LHCN-M2 (cell line): ENCODE results near the gene FAM193A. TPM values are rescaled to one million over a fixed set of nuclear protein-coding genes. Genes with fewer than 3 reads are reported as not detected.
A peak's percentile ranks its signal among the peaks of the same experiment; 100 is the strongest.
"Not testable (repeated sequence)": the region's sequence is repeated elsewhere in the genome, so short reads cannot be mapped to it uniquely, and the experiment has no call there.

Source experiments
- DNase-seq: peaks from one replicate; pipeline ENCODE4 v3.0.0-alpha.2; 2012; ENCODE audit warnings: low read depth
- total RNA-seq: library from RNA; depleted of rRNA; stranded (reverse); fragments of >200 nt; gene quantifications from 2 replicates; pipeline ENCODE4 v1.2.3, GENCODE V29; 2014

FAM193A gene
- total RNA-seq, 1 experiment from 2014 or later: 14.9 TPM

DNA sequence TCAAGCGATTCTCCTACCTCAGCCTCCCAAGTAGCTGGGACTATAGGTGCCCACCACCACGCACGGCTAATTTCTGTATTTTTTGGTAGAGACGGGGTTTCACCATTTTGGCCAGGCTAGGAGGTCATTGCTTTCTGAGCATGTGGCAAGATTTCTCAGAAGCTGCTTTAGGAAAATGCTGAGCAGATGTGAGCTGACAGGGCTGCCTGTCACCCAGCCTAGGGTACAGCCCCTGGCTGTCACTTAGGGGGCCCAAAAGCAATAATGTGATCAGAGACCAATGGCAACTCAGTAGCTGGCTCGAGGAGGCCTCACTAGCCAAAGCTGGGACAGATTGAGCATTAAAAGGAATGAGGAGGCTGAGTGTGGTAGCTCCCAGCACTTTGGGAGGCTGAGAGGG is 154.9 kb downstream of the FAM193A start:
- DNase-seq: no peak

DNA sequence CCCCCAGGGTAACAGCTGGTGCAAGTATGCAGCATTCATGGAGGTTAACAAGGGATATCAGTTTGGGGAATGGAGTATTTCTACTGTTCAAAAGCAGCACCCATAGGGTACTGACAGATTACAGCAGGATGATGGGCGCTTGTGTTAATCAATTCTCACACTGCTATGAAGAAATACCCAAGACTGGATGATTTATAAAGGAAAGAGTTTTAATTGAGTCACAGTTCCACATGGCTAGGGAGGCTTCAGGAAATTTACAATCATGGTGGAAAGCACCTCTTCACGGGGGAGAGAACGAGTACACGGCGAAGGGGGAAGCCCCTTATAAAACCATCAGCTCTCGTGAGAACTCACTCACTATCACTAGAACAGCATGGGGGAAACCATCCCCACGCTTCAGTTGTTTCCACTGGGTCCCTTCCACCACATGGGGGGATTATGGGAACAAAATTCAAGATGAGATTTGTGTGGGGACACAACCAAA is 155.5 kb downstream of the FAM193A start:
- DNase-seq: no peak

DNA sequence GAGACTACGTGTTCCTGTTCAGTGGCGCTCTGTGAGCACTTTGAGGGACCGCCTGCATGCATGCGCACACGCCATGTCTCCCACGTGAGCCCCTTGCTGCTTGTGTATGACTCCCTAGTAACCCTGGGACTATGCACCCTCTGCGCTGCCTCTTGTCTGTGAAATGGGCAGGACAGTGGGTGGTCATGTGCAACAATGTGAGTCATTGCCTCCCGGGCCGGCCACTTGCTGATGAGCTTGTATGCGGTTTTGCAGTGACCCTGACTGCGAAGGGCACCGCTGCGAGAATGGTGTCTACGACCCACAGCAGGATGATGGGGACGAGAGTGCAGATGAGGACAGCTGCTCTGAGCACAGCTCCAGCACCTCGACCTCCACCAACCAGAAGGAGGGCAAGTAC is 158.2 kb downstream of the FAM193A start:
- no peak for DNase-seq

DNA sequence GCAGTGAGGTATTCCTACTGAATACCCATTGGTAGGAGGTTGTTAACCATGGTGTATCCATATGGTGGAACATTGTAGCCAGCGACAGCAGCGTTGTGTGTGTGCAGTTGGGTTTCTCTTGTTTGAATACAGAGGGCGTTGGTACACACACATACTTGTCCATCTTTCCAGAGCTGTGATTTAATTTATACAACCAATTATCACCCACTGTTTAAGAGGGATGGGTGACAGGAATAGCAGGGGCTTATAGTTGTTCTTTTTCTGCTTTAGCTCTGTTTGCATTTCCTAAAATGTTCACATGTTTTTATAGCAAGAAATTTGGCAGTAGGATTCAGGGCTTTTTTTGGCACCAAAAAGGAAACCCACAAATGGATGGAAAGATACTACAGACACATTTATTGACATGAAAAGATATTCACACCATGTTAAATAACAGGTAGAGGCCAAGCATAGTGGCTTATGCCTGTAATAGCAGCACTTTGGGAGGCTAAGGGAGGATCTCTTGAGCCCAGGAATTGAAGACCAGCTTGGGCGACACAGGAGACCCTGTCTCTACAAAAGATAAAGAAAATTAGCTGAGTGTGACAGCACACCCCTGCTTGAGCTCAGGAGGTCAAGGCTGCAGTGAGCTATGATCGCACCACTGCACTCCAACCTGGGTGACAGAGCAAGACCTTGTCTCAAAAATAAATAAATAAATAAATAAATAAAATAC is 159.1 kb downstream of the FAM193A start:
- DNase-seq: no peak

DNA sequence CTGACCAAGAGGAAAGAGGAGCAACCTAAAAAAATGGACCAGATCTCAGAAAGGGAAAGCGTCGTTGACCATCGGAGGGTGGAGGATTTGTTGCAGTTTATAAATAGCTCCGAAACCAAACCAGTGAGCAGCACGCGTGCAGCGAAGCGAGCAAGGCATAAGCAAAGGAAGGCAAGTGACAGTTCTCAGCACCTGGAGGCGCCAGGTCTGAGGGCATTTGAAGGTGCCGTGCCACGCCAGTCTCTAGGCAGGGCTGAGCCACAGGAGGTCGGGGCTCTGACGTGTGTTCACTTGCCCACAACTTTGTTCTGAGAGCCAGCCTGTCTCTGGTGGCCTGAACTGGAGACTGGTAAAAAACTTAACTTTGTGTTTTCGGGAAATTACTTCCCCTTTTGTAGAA is 160.0 kb downstream of the FAM193A start:
- DNase-seq: no peak

DNA sequence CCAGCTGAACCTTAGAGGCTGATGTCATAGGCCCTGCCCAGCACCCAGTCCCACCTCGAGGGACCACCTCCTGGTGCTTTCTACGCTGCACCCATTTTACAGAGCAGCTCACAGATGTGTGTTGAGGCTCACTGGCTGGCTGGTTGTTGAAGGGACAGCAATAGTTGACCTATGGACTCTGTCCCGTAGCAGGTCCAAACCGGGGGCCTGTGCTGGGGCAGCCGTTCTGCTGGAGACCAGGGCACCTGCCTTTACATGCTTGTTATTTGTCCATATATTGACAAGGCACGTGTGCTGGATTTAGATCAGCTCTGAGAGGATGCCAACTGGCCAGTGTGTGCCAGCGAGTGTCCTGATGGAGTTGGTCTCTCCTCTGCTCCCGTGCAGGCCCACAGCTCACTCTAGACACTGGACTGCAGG is 161.6 kb downstream of the FAM193A start:
- DNase-seq: no peak

DNA sequence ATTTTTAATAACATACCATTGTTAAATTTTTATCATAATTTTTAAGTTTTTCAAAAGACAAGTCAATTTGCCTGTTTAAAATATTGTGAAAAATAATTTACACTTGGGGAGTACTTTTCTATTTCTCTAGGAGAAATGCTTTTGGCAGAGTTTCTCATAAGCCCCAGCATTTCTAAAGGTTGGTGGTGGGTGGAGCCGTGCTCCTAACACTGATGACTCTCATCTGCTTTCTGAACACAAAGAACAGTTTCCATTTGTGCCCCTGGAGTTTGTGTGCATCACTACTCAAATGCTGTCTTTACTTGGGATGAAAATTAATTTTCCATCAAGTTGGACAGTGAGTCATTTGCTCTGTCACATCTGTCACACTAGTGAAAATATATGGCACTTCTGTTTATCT is 162.1 kb downstream of the FAM193A start:
- no peak for DNase-seq

DNA sequence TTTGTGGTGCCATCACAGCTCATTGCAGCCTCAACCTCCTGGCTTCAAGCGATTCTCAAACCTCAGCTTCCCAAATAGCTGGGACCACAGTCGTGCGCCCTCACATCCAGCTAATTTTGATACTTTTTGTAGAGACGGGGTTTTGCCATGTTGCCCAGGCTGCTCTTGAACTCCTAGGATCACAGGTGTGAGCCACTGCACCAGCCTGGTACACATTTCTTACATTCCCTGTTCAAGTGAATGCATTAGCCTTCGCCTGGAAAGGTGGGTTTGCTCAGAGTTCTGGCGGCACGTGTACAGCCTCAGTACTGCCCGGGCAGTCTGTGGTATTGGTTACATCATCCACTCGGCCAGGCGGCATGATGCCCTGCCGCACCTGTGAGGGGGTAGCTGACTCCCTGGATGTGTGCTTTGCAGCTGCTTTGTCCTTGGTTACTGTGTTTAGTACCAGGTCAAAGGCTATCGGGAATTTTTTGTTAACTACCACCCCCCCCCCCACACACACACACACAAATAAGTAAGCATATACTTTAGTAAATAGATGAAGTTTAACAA is 162.6 kb downstream of the FAM193A start:
- DNase-seq: no peak

DNA sequence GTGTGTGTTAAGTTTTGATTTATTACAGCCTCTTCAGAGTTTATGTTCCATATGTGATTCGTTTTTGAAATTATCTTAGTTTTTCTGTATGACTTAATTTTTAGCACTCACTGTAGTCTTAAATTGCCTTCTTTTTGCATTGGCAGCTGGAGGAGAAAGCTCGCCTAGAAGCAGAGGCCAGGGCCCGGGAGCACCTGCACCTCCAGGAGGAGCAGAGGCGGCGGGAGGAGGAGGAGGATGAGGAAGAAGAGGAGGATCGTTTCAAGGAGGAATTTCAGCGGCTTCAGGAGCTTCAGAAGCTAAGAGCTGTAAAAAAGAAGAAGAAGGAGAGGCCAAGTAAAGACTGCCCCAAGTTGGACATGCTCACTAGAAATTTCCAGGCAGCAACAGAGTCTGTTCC is 163.1 kb downstream of the FAM193A start:
- no peak for DNase-seq

DNA sequence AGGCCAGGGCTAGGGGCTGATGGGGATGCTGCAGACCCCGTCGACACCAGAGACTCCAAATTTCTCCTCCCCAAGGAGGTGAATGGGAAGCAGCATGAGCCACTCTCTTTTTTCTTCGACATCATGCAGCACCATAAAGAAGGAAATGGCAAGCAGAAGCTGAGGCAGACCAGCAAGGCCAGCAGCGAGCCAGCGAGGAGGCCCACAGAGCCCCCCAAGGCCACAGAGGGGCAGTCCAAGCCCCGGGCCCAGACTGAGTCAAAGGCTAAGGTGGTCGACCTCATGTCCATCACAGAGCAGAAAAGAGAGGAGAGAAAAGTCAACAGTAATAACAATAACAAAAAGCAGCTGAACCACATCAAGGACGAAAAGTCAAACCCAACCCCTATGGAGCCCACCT is 163.6 kb downstream of the FAM193A start:
- no peak for DNase-seq

DNA sequence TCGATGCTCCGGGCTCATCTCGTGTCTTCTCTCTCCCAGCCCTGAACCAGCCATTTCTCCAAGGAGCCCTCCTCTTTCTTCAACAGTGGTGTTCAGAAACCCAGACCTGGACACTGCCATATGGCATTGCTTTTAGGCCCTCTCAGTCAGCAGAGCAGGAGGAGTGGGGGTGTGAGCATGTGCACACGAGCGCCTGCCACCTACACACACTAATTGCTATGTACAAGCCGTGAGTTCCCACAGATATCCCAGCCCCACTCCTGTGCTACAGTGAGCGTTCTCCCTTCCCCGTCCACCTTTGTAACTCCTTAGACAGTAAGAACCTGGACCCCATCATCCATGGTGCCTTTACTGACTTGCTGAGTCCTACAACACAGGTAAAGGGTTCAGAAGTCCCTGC is 165.9 kb downstream of the FAM193A start:
- DNase-seq: no peak

DNA sequence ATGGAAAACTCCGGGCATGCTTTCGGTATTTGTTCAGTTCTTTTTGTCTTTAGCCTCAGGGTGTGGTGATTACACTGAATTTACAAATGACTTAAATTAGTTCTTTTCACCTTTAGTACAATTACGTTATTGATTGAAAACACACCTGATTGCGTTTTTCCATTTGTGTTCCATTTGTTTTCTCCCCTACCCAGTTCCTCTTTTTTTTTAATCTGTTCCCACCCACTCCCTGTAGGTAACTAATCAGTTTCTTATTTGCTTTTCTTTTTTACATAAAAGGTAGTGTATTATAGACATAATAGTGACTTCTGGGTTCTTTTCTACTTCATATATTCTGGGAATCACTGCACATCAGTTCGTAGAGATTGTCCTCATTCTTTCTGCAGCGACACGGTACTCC is 166.3 kb downstream of the FAM193A start:
- no peak for DNase-seq

DNA sequence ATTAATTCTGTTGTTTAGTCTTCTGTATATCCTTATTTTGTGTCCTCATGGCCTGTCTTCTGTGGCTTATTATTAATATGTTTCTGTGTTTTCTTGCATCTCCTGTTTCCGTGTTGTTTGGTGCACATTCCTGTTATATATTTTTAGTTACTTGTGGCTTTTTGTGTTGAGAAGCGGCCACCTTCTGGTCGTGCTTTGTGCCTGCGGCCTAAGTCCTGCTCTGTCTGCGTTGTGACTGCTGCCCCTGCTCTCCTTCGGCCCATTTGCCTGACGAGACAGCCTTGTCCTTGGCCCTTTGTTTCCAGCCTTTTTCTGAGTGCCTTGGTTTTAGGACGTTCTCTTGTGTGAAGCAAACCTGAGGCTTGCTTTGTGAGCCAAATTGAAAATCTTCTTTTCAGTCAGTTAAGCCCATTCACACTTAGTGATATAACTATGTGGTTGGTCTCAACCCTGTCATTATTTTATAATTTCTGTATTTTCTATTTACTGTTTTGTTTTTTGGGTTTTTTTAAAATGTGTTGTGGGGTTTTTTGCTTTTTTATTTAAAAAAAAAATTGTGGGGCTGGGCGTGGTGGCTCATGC is 175.9 kb downstream of the FAM193A start:
- peak; percentile 19 for DNase-seq

DNA sequence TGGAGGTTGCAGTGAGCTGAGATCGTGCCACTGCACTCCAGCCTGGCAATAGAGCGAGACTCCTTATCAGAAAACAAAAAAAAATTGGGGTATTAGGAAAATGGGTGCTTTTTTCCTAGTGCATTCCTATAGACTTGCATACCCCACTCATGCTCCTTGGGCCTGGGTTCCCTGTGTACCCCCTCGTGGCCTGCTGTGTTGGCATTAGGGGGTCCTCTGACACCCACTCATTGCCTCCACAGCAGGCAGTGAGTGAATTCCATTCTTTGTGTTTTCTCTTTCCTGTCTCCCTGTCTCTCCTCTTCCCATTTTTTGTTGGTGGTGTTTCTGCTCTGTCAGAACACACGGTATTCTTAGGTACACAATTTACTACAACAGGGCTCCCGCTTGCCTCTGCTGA is 176.9 kb downstream of the FAM193A start:
- DNase-seq: no peak

DNA sequence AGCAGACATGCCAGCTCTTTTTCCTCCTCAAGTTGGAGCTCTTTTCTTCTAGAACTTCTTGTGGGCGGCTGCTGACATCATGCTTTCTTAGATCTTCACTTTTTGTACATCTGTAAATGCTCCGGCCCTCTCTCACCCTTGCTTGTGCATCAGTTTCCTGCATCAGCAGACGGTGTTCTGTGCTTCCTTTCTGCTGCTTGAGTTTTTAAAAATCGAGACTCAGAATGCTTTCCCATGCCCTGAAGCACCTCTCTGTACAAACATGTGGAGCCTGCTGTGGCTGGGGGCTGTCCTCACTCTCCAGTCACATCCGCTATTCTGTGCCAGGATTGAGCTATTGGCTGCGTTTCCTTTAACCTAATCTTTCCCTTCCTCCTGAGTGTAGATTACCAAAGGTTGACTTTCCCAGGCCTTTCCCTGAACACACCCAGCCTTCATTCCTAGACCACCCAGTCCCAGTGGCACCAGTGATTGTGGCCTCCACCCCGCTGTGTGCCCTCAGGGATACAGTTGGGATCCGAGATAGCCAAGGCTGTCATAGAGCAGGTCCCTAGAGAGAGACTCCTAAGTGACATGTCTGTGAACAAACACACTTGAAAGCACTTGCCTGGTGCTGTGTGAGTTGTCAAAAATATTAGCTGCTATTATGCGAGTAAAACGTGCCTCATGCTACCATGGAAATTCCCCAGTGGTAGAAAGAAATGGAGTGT is 177.8 kb downstream of the FAM193A start:
- DNase-seq: no peak

DNA sequence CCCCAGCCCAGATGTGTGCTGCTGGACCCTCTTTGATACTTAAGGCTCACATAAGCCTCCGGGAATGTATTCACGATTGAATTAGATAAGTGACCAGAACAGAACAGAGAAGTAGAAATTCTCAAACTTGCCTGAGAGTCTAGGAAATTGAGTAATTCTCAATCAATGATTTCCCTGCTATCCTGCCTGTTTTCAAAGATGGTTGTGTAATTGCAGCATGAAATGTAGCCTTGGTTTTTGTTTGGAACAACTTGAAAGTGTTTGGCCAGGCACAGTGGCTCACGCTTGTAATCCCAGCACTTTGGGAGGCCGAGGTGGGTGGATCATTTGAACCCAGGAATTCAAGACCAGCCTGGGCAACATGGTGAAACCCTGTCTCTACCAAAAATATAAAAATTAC is 178.5 kb downstream of the FAM193A start:
- no peak for DNase-seq

DNA sequence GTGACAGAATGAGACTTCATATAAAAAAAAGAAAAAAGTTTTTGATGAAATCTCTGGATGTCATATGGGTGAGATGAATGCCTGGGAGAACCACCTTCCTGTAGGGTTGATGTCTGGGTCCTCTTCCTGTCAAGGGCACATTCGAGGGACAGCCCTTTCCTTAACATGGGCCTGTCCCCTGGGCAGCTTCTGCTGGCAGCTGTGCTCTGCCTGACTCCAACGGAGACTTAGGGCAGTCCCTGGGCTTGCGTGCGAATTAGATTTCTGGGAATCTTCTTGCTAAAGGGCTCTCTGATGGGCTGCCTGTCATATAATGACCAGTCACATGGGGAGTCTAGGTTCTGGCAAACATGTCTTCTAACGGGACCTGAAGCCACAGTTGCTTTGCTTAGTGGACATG is 179.0 kb downstream of the FAM193A start:
- no peak for DNase-seq

DNA sequence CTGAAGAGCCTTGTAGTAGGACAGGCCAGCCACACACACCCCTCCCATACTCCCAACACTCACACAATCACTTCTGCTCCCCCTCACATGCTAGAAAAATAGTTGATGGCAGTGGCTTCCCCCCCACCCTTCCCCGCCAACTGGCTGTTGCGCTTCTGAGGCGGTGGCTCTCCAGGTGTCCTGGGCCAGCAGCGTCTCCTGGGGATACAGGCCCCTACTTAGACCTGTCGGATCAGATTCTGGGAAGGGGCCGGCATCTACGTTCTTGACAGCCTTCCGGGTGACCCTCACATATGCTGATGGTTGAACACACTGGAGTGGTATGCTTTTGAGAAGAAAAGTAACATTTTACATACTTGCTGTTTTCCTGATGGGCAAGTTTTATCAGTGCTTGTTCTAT is 179.8 kb downstream of the FAM193A start:
- no peak for DNase-seq

DNA sequence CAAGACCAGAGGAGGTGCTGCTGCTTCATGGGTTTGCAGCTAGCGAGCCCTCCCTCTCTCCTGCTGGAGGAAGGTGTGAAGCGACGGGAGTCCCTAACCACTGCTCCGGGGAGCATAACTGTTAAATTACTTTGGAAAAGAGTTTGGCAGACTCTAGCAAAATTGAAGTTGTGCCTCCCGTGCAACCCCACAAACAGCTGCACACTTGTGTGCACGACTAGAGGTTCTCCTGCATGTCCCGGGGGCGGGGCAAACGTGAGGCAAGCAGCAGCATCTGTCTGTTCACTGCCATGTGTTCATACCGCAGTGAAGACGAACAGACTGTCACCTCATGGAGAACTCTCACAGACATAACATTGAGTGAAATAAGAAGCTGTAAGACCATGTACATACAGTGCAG is 185.1 kb downstream of the FAM193A start:
- peak; percentile 27 for DNase-seq

DNA sequence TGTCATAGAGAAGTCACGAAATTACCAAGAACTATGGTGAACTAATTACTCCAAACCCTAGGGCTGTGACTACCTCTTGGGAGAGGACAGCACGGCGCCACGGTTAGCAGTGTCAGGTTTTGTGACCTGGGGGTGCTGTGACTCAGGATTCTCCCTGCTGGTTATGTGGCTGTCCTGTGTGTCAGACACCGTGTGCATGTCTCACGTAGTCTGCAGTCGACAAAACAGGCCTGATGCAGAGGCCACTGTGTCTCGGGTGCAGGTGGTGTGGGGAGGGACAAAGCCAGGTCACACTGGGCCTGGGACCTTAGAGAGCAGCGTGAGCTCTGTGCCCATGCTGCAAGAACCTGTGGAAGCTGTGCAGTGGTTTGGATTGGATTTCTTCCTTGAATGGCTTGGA is 185.6 kb downstream of the FAM193A start:
- DNase-seq: no peak

DNA sequence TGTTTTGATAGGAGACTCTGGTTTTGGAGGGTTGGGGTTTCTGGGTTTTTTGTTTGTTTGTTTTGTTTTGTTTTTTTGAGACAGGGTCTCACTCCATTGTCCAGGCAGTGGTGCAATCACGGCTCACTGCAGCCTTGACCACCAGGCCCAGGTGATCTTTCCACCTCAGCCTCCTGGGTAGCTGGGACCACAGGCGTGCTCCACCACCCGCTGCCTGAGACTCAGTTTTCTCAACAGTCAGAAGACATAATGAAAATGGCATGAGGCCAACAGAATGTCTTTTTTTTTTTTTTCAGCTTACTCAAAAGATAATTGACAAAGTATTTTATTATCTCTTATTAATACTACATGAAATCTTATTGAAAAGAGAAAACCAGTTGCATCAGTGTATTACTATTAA is 187.3 kb downstream of the FAM193A start:
- DNase-seq: no peak

DNA sequence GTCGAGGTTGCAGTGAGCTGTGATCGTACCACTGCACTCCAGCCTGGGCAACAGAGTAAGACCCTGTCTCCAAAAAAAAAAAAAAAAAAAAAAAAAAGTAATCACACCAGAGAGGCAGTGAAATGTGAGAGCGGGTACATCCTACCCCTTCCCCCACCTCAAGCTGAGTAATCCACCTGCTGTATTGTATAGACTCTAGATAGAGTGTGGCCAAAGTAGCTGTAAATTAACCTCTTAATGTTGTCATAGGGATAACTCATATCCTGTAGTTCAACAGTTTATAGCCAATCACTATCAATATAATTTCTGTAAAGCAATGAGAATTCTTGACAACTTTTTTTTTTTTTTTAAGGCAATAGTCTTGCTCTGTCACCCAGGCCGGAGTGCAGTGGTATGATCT is 188.9 kb downstream of the FAM193A start:
- no peak for DNase-seq

DNA sequence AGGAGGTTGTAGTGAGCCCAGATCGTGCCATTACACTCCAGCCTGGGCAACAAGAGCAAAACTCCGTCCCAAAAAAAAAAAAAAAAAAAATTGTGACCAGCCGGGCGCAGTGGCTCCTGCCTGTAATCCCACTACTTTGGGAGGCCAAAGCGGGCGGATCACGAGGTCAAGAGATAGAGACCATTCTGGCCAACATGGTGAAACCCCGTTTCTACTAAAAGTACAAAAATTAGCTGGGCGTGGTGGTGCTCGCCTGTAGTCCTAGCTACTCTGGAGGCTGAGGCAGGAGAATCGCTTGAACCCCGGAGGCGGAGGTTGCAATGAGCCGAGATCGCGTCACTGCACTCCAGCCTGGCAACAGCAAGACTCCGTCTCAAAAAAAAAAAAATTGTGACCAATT is 190.4 kb downstream of the FAM193A start:
- not testable (repeated sequence) for DNase-seq
